GM12874 (cell line): ENCODE data around the gene SERPINB1.

Source experiments
- CTCF ChIP-seq: IDR thresholded peaks from 2 replicates; pipeline ENCODE4 v1.5.1; 2011; ENCODE audit warnings: low read depth, mild to moderate bottlenecking, control low read depth, low read length, moderate library complexity; ENCODE audit not compliant: insufficient read depth

SERPINB1 gene

GRCh38 chr6:2796861-2797260, 44.8 kb downstream of the SERPINB1 start:
- no peak for TF ChIP-seq CTCF

- TF ChIP-seq CTCF: no peak
These were observed 45.7 kb downstream of the SERPINB1 start for GRCh38 chr6:2795956-2796355.

- no peak for TF ChIP-seq CTCF
These were observed 46.5 kb downstream of the SERPINB1 start for GRCh38 chr6:2795162-2795561.

- no peak for TF ChIP-seq CTCF
These were observed 47.4 kb downstream of the SERPINB1 start for GRCh38 chr6:2794171-2794730.

GRCh38 chr6:2793534-2794151, 48.0 kb downstream of the SERPINB1 start:
- no peak for TF ChIP-seq CTCF

- TF ChIP-seq CTCF: no peak
These were observed 49.1 kb downstream of the SERPINB1 start for GRCh38 chr6:2792330-2793110.

- TF ChIP-seq CTCF: no peak
These were observed 50.2 kb downstream of the SERPINB1 start for GRCh38 chr6:2791450-2791974.
